CD4-positive, CD25-positive, alpha-beta regulatory T cell (primary cell): ENCODE results near the gene FAM117B. TPM values are rescaled to one million over a fixed set of nuclear protein-coding genes. Genes with fewer than 3 reads are reported as not detected.
A peak's percentile ranks its signal among the peaks of the same experiment; 100 is the strongest.

Source experiments
- ATAC-seq, 2 donors: fragments of 150-1000 bp; cut with Tn5 transposase; one replicate each; pipeline ENCODE4 v1.10.0; 2021; ENCODE audit warnings: low read depth in 2 of 2, moderate number of reproducible peaks in 2 of 2, moderate library complexity in 1 of 2
- DNase-seq, 3 donors: peaks; one replicate each; pipeline versions ENCODE4 v3.0.0 to v3.0.0-alpha.2; 2012 to 2022; ENCODE audit warnings: mixed read lengths in 1 of 3
- H3K27ac ChIP-seq: one replicate; pipeline ENCODE4 v1.7.0; 2013; ENCODE audit warnings: mild to moderate bottlenecking, low read length; ENCODE audit not compliant: insufficient read depth, poor library complexity, severe bottlenecking
- H3K27me3 ChIP-seq: one replicate; pipeline ENCODE4 v1.7.0; 2013; ENCODE audit warnings: low read length; ENCODE audit not compliant: control insufficient read depth, insufficient read depth
- H3K36me3 ChIP-seq: one replicate; pipeline ENCODE4 v1.7.0; 2013; ENCODE audit warnings: mild to moderate bottlenecking, low read length, moderate library complexity; ENCODE audit not compliant: control insufficient read depth, insufficient read depth
- H3K4me1 ChIP-seq: 2 replicates; pipeline ENCODE4 v1.7.0; 2013; ENCODE audit warnings: mild to moderate bottlenecking, low read length; ENCODE audit not compliant: insufficient read depth, control insufficient read depth, poor library complexity, severe bottlenecking
- H3K4me3 ChIP-seq: one replicate; pipeline ENCODE4 v1.7.0; 2013; ENCODE audit warnings: low read depth, mild to moderate bottlenecking, low read length, moderate library complexity
- H3K9me3 ChIP-seq, 2 experiments: 1 replicate in 1 of 2; 2 replicates in 1 of 2; pipeline ENCODE4 v1.7.0; 2013; ENCODE audit warnings: low read length in 2 of 2, mild to moderate bottlenecking in 1 of 2, moderate library complexity in 1 of 2; ENCODE audit not compliant: control insufficient read depth in 2 of 2
- H3K27ac Mint-ChIP-seq, 3 donors: one replicate each; pipeline ENCODE4 v1.8.0; 2020 to 2022; ENCODE audit warnings: mild to moderate bottlenecking in 3 of 3, mixed read lengths in 3 of 3, moderate library complexity in 2 of 3
- H3K27me3 Mint-ChIP-seq: one replicate; pipeline ENCODE4 v1.8.0; 2022; ENCODE audit warnings: mild to moderate bottlenecking, mixed read lengths
- H3K36me3 Mint-ChIP-seq: one replicate; pipeline ENCODE4 v1.8.0; 2020; ENCODE audit warnings: mixed read lengths
- H3K4me1 Mint-ChIP-seq, 4 donors: one replicate each; pipeline ENCODE4 v1.8.0; 2020 to 2022; ENCODE audit warnings: mixed read lengths in 4 of 4, mild to moderate bottlenecking in 1 of 4
- H3K4me3 Mint-ChIP-seq, 4 donors: one replicate each; pipeline ENCODE4 v1.8.0; 2020 to 2022; ENCODE audit warnings: mild to moderate bottlenecking in 4 of 4, mixed read lengths in 4 of 4, moderate library complexity in 3 of 4
- H3K9me3 Mint-ChIP-seq, 7 donors: one replicate each; pipeline ENCODE4 v1.8.0; 2020 to 2022; ENCODE audit warnings: mixed read lengths in 7 of 7, mild to moderate bottlenecking in 3 of 7, moderate library complexity in 2 of 7
- polyA plus RNA-seq, 4 donors: library from polyadenylated mRNA; unstranded; fragments of 300-500 nt; fragmentation: Illumina TruSeq; gene quantifications; one replicate each; pipeline ENCODE4 v1.2.3, GENCODE V29; 2021
- total RNA-seq: library from RNA; stranded (reverse); gene quantifications from one replicate; pipeline ENCODE4 v1.2.3, GENCODE V29; 2022

Gene FAM117B
- total and polyA plus RNA-seq, 5 donors from 2014 or later = 4.8 to 17.8 (median 9.5) TPM

- DNase-seq (no peak), ATAC-seq (no peak)
- Histone ChIP-seq H3K36me3 (peaks cover 28% of the 10 kb centered on the region), H3K27me3 (no peaks in the 10 kb centered on the region), H3K27ac (no peak overlapping the region), H3K4me1 (no peaks in the 10 kb centered on the region), H3K4me3 (no peak overlapping the region), H3K9me3 (no peaks in the 10 kb centered on the region)
- Mint-ChIP-seq H3K27ac (peak overlapping the region in 2 of 3 donors; percentile 50 to 81), H3K36me3 (peaks cover 58% of the 10 kb centered on the region), H3K4me1 (peaks cover 0 to 40% (median 2%) of the 10 kb centered on the region in 4 donors), H3K4me3 (no peak overlapping the region), H3K27me3 (no peaks in the 10 kb centered on the region), H3K9me3 (no peaks in the 10 kb centered on the region)
These were observed 126.1 kb downstream of the FAM117B start for GRCh38 chr2:202760848-202761247.

GRCh38 chr2:202762556-202762955 is 127.8 kb downstream of the FAM117B start:
- DNase-seq (peak in 1 of 3 donors; percentile 53), ATAC-seq (no peak)
- H3K27ac Mint-ChIP-seq = peak overlapping the region; percentile 11 to 86 (median 39)
- no peaks in the 10 kb centered on the region for H3K27me3 Mint-ChIP-seq
- no peaks in the 10 kb centered on the region for H3K27me3 ChIP-seq
- no peak overlapping the region for H3K27ac ChIP-seq
- H3K36me3 ChIP-seq = peaks cover 17% of the 10 kb centered on the region
- no peaks in the 10 kb centered on the region for H3K4me1 ChIP-seq
- H3K36me3 Mint-ChIP-seq = peaks cover 47% of the 10 kb centered on the region
- no peaks in the 10 kb centered on the region for H3K9me3 ChIP-seq
- peaks cover 0 to 40% (median 2%) of the 10 kb centered on the region in 4 donors for H3K4me1 Mint-ChIP-seq
- H3K4me3 ChIP-seq = no peak overlapping the region
- no peaks in the 10 kb centered on the region for H3K9me3 Mint-ChIP-seq
- H3K4me3 Mint-ChIP-seq = peak overlapping the region in 1 of 4 donors; percentile 65

GRCh38 chr2:202763916-202764315 is 129.1 kb downstream of the FAM117B start:
- no peaks in the 10 kb centered on the region for H3K27me3 Mint-ChIP-seq
- no peaks in the 10 kb centered on the region for H3K4me1 ChIP-seq
- peak overlapping the region in 2 of 3 donors; percentile 5 to 88 for H3K27ac Mint-ChIP-seq
- ATAC-seq = no peak
- H3K36me3 ChIP-seq = peaks cover 9% of the 10 kb centered on the region
- no peaks in the 10 kb centered on the region for H3K27me3 ChIP-seq
- H3K4me3 Mint-ChIP-seq = peak overlapping the region in 2 of 4 donors; percentile 17 to 44
- H3K9me3 Mint-ChIP-seq = no peaks in the 10 kb centered on the region
- DNase-seq = no peak
- no peak overlapping the region for H3K27ac ChIP-seq
- peaks cover 37% of the 10 kb centered on the region for H3K36me3 Mint-ChIP-seq
- peaks cover 0 to 42% (median 5%) of the 10 kb centered on the region in 4 donors for H3K4me1 Mint-ChIP-seq
- no peaks in the 10 kb centered on the region for H3K9me3 ChIP-seq
- H3K4me3 ChIP-seq = no peak overlapping the region

- H3K9me3 Mint-ChIP-seq = no peaks in the 10 kb centered on the region
- ATAC-seq = no peak
- no peaks in the 10 kb centered on the region for H3K27me3 Mint-ChIP-seq
- H3K36me3 Mint-ChIP-seq = peaks cover 38% of the 10 kb centered on the region
- Histone ChIP-seq H3K4me3 (no peak overlapping the region), H3K4me1 (no peaks in the 10 kb centered on the region), H3K36me3 (peaks cover 7% of the 10 kb centered on the region), H3K9me3 (no peaks in the 10 kb centered on the region), H3K27ac (no peak overlapping the region), H3K27me3 (no peaks in the 10 kb centered on the region)
- no peak for DNase-seq
- peak overlapping the region in 2 of 3 donors; percentile 48 to 52 for H3K27ac Mint-ChIP-seq
- peaks cover 0 to 40% (median 5%) of the 10 kb centered on the region in 4 donors for H3K4me1 Mint-ChIP-seq
- no peak overlapping the region for H3K4me3 Mint-ChIP-seq
These were observed 130.2 kb downstream of the FAM117B start for GRCh38 chr2:202764991-202765390.

- no peak overlapping the region for H3K27ac Mint-ChIP-seq
- Histone ChIP-seq H3K9me3 (no peaks in the 10 kb centered on the region), H3K4me3 (no peak overlapping the region), H3K4me1 (no peaks in the 10 kb centered on the region), H3K27me3 (no peaks in the 10 kb centered on the region), H3K36me3 (peaks cover 9% of the 10 kb centered on the region), H3K27ac (no peak overlapping the region)
- H3K27me3 Mint-ChIP-seq = no peaks in the 10 kb centered on the region
- H3K9me3 Mint-ChIP-seq = no peaks in the 10 kb centered on the region
- H3K36me3 Mint-ChIP-seq = peaks cover 36% of the 10 kb centered on the region
- DNase-seq (no peak), ATAC-seq (no peak)
- H3K4me1 Mint-ChIP-seq = peaks cover 0 to 36% (median 5%) of the 10 kb centered on the region in 4 donors
- H3K4me3 Mint-ChIP-seq = no peak overlapping the region
These were observed 130.7 kb downstream of the FAM117B start for GRCh38 chr2:202765436-202765835.

- DNase-seq (no peak), ATAC-seq (no peak)
- H3K27ac ChIP-seq = no peak overlapping the region
- H3K36me3 ChIP-seq = peaks cover 15% of the 10 kb centered on the region
- H3K27me3 ChIP-seq = no peaks in the 10 kb centered on the region
- Mint-ChIP-seq H3K27me3 (no peaks in the 10 kb centered on the region), H3K4me1 (peaks cover 0 to 9% (median 3%) of the 10 kb centered on the region in 4 donors), H3K4me3 (no peak overlapping the region), H3K9me3 (no peaks in the 10 kb centered on the region), H3K36me3 (peaks cover 34% of the 10 kb centered on the region), H3K27ac (peak overlapping the region in 1 of 3 donors; percentile 90)
- no peaks in the 10 kb centered on the region for H3K9me3 ChIP-seq
- no peaks in the 10 kb centered on the region for H3K4me1 ChIP-seq
- H3K4me3 ChIP-seq = no peak overlapping the region
These were observed 133.5 kb downstream of the FAM117B start for GRCh38 chr2:202768273-202768672.

GRCh38 chr2:202769201-202769600 is 134.4 kb downstream of the FAM117B start:
- no peaks in the 10 kb centered on the region for H3K4me1 ChIP-seq
- H3K4me3 ChIP-seq = no peak overlapping the region
- DNase-seq (no peak), ATAC-seq (no peak)
- Mint-ChIP-seq H3K9me3 (no peaks in the 10 kb centered on the region), H3K4me3 (no peak overlapping the region), H3K27me3 (no peaks in the 10 kb centered on the region), H3K36me3 (peaks cover 34% of the 10 kb centered on the region), H3K4me1 (peaks cover 0 to 5% (median 1%) of the 10 kb centered on the region in 4 donors), H3K27ac (no peak overlapping the region)
- no peaks in the 10 kb centered on the region for H3K9me3 ChIP-seq
- H3K27ac ChIP-seq = no peak overlapping the region
- H3K36me3 ChIP-seq = peaks cover 15% of the 10 kb centered on the region
- no peaks in the 10 kb centered on the region for H3K27me3 ChIP-seq

DNA sequence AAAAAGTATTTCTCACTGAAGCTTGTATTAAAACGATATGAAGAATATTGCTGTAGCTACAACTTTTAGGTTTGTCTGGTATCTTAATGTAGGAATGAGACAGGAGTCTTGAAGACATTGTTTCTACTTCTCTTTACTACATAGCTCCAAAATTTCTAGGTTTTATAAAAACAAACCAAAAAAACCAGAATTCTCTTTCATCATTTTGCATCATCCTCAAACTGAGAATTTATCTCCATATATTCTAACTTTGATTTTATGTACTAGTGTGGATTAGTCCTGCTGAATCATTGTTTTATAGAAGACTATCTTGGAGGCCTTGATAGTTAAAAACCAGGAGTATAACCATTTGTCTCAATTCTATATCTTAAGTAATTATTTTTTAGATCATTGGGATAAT is 136.6 kb downstream of the FAM117B start:
- no peak for ATAC-seq

More for the DNA sequence above, 136.6 kb downstream of the FAM117B start:
- Mint-ChIP-seq H3K4me3 (no peak overlapping the region), H3K9me3 (no peaks in the 10 kb centered on the region), H3K27me3 (no peaks in the 10 kb centered on the region), H3K4me1 (peaks cover 0 to 5% (median 1%) of the 10 kb centered on the region in 4 donors), H3K36me3 (peaks cover 33% of the 10 kb centered on the region), H3K27ac (no peak overlapping the region)
- Histone ChIP-seq H3K27me3 (no peaks in the 10 kb centered on the region), H3K9me3 (no peaks in the 10 kb centered on the region), H3K36me3 (peaks cover 12% of the 10 kb centered on the region), H3K4me1 (no peaks in the 10 kb centered on the region), H3K27ac (no peak overlapping the region), H3K4me3 (no peak overlapping the region)
- DNase-seq = no peak
